GM19455 (cell line): ENCODE data around the gene GALK2.
"Not testable (repeated sequence)": the region's sequence is repeated elsewhere in the genome, so short reads cannot be mapped to it uniquely, and the experiment has no call there.

Source experiments
- ATAC-seq: cut with Tn5 transposase; IDR thresholded peaks from one replicate; pipeline ENCODE4 v1.9.1; 2021; ENCODE audit not compliant: unreplicated experiment

The GALK2 gene

GRCh38 chr15:49163678-49164077 lies 6.4 kb upstream of the GALK2 start:
- ATAC-seq: no peak

- no peak for ATAC-seq
Observed at GRCh38 chr15:49164865-49165264, 5.2 kb upstream of the GALK2 start.

DNA sequence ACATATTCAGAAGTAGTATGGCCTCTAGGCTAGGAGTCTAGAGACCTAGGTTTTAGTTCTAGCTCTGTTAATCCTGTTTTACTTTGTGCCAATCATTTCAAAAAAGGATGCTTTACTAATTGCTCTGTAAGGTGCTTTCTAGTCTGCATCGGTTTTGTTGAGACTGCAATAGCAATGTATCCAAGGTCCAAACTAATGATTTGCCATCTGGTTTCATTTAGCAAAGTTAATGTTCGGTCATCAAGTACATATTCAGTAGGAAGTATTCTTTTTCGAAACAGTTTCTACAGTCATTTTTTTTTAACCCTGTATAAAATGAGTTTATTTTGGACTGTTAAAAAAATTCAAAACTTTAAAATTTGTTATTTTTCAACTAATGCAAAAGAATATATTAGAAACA lies 2.0 kb upstream of the GALK2 start:
- ATAC-seq: no peak

DNA sequence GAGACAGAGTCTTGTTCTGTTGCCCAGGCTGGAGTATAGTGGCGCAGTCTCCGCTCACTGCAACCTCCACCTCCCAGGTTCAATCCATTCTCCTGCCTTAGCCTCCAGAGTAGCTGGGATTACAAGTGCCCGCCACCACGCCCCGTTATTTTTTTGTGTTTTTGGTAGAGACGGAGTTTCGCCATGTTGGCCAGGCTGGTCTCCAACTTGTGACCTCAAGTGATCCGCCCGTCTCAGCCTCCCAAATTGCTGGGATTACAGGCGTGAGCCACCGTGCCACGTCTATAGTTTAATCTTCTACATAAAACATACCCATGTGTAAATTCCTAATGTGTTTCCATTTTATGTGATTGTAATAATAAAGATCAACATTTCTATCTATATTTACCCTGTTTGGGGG lies 1.7 kb downstream of the GALK2 start:
- ATAC-seq: no peak

GRCh38 chr15:49174902-49175301 lies 4.9 kb downstream of the GALK2 start:
- ATAC-seq: no peak

- ATAC-seq: not testable (repeated sequence)
Observed at GRCh38 chr15:49175582-49176397, 5.7 kb downstream of the GALK2 start.

DNA sequence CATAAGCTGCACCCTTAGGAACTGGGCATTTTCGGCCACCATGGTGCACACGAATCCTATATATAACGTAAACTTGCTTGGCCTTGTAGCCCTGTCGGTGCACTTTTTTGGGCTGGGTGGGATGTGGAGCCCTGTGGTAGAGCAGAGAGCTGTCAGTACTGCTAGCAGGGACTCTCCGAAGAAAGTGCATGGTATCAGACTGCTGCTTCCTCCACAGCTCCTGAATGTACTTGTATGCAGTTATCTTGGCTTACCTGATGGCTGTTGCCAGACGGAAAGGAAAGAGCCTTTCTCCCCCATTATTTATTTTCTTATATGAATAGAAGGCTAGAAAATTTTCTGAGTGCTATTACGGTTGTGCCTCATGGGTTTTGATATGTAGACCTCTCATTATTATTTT lies 8.4 kb downstream of the GALK2 start:
- no peak for ATAC-seq

DNA sequence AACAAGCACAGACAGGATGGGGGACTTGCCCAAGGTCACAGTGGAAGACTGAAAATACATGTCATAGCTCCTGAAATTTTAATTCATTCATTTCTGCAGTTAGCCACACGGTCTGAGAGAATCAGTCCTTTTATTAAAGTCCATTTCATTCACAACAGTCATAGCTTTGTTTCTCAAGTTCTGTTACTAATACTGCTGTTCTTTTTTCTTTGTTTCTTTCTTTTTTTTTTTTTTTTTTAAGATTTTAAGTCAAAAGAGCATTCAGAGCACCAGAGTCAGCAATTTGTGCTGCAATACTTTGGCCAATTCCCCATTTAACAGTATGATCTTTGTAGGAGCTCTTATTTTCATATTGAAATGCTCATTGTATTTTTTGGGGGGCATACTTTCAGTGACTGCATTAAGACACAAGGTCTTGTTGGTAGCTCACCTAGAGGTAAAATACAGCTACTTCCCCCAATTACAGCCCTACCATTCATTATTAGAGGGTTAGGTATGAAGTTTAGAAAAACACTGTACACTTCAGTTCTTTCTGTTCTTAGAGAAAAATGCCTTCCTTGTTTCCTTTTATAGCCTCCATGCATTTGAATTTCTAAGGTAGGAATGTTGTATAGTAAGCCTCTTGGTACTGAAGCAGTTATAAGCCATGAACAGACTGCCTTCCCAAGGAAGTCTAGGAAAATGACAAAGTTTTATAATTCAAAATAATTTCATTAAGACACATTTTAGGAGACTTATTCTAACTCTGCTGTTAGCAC lies 9.6 kb downstream of the GALK2 start:
- no peak for ATAC-seq

GRCh38 chr15:49182128-49182527 lies 12.1 kb downstream of the GALK2 start:
- no peak for ATAC-seq

- ATAC-seq: not testable (repeated sequence)
Observed at GRCh38 chr15:49183741-49184140, 13.7 kb downstream of the GALK2 start.

GRCh38 chr15:49185473-49185872 lies 15.4 kb downstream of the GALK2 start:
- no peak for ATAC-seq

DNA sequence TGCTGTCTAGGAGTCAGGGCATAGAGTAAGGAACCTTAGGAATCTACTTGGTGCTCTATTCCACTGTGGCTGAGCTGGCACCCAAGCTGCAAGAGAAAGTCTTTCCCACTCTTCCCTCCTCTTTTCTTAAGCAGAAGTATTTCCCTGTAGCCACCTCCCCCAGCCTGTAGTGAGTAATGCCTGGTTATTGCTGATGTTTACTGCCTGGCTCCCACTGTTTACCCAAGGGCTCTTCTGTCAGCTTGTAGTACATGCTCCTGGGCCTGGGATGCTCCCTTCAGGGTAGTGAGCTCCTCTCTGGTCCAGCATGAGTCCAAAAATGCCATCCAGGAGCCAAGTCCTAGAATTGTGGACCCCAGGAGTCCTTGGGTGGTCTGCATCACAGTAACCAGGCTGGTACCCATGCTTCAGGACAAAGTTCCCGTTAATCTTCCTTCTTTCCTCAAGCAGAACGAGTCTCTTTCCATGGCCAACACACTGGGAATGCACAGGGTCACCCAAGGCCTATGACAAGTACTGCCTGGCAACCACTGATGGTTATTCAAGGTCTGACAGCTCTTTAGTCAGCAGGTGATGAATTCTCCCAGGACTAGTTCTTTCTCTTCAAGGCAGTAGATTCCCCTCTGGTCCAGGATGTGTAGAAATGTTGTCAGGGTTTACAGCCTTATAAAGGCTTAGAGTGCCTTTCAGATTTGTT lies 17.6 kb downstream of the GALK2 start:
- no peak for ATAC-seq

DNA sequence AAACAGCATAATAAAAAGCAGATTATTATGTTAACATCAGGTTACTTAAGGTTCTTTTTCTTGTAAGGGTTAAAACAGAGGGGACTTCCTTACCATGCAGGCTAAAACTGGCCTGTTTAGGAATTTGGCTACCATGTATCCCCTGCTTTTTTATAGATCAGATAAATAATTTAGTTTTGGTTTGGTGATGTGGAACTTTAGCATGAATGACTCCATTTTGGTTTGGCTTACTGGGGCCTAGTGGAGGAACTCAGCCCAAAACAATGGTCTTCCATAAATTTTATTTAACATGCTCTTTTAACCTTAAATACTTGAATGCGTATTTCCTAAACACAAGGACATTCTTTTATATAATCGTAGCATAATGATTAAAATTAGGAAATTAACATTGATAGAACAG lies 18.9 kb downstream of the GALK2 start:
- ATAC-seq: no peak

- ATAC-seq: no peak
Observed at GRCh38 chr15:49189631-49190030, 19.6 kb downstream of the GALK2 start.

DNA sequence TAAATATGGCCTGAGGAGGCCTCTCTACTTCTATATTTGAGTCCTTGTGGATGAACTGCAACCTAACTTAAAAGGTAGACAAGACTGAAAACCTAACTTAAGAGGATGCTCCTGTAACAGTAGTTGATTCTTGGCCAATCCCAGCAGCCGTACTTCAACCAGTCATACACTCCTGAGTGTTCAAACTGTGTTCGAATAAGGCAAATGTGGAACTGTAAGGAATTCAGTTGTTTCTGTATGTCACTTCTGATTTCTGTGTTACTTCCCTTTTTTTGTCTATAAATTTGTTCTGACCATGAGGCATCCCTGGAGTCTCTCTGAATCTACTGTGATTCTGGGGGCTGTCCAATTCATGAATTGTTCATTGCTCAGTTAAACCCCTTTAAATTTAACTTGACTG lies 20.5 kb downstream of the GALK2 start:
- ATAC-seq: no peak

DNA sequence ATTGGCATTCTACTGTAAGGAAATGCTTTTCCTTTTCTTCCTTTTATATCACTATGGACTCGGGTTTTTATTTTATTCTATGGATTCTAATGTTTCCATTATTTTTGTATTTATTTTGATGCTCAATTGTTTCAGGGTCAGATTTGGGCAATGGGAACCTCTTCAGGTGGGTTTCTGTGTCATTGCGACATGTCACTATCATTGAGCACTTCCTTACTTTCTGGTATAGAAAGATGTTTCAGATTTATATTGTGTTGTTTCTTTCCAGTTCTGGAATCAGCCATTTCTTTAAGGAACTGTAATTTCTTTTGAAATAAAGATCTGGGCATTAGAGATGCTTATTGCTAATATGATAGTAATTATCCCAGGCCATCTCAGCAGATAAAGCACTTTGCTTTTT lies 21.8 kb downstream of the GALK2 start:
- no peak for ATAC-seq

- ATAC-seq: no peak
Observed at GRCh38 chr15:49196856-49197255, 26.8 kb downstream of the GALK2 start.

DNA sequence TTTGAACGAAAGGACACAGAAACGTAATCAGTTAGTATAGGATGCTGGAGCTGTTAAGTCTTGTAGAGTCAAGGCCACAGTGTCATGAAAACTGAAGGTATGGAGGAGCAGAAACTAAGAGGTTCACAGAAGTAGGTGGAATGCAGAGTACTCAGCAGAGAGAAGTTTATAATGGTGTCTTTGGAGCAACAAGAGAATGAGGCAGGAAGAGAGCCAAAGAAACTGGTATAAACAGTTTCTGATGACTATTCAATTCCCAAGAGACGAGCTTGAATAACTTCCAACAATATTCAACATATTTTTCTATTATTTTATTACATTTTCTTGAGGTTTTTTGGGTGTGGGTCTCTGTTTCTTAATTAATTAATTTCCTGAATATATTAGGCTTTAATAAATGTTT lies 29.6 kb downstream of the GALK2 start:
- ATAC-seq: no peak

DNA sequence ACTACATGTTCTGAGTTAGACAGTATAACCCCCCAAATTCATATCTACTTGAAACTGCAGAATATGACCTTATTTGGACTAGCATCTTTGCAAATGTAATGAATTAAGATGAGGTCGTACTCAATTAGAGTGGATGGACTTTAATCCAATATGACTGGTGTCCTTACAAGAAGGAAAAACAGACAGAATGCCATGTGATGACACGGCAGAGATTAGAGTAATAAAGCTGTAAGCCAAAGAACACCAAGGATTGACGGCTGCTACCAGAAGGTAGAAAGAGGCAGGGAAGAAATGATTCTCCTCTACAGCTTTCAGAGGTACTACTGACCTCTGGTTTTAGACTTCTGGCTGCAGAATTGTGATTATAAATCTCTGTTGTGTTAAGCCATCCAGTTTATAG lies 30.3 kb downstream of the GALK2 start:
- ATAC-seq: no peak

DNA sequence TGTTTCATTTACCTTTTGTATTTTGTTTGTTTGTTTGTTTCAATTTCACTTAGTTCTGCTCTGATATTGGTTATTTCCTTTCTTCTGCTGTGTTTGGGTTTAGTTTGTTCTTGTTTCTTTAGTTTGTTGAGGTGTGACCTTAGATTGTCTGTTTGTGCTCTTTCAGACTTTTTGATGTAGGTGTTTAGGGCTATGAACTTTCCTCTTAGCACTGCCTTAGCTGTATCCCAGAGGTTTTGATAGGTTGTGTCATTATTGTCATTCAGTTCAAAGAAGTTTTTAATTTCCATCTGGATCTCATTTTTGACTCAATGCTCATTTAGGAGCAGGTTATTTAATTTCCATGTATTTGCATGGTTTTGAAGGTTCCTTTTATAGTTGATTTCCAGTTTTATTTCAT lies 38.1 kb downstream of the GALK2 start:
- not testable (repeated sequence) for ATAC-seq

DNA sequence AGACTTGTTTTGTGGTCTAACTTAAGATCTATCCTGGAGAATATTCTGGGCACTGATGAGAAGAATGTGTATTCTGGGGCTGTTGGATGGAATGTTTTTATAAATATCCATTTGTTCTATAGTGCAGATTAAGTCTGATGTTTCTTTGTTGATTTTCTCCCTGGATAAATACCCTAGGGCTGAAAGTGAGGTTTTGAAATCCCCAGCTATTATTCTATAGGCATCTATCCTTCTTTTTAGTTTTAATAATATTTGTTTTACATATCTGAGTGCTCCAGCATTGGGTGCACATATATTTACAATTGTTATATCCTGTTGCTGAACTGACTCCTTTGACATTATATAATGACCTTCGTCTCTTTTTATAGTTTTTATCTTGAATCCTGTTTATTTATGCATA lies 42.9 kb downstream of the GALK2 start:
- no peak for ATAC-seq
